Fibroblast of lung (primary cell): ENCODE results near the gene RNASE8. TPM values are rescaled to one million over a fixed set of nuclear protein-coding genes. Genes with fewer than 3 reads are reported as not detected.

Experiments
- DNase-seq, 2 donors: peaks; one replicate each; pipeline versions ENCODE4 v3.0.0 to v3.0.0-alpha.2; 2010; ENCODE audit warnings: low read depth in 2 of 2
- H2AFZ ChIP-seq: 2 replicates; pipeline ENCODE4 v1.5.1; 2012; ENCODE audit warnings: low read length, control low read depth, inconsistent platforms
- H3K27ac ChIP-seq: 2 replicates; pipeline ENCODE4 v1.5.1; 2011; ENCODE audit warnings: low read length, control low read depth; ENCODE audit not compliant: insufficient read depth
- H3K27me3 ChIP-seq: 2 replicates; pipeline ENCODE4 v1.5.1; 2011; ENCODE audit warnings: mild to moderate bottlenecking, low read length; ENCODE audit not compliant: control insufficient read depth, insufficient read depth
- H3K36me3 ChIP-seq: 2 replicates; pipeline ENCODE4 v1.5.1; 2011; ENCODE audit warnings: low read length; ENCODE audit not compliant: control insufficient read depth, insufficient read depth
- H3K4me1 ChIP-seq: 2 replicates; pipeline ENCODE4 v1.5.1; 2011; ENCODE audit warnings: low read length; ENCODE audit not compliant: control insufficient read depth, insufficient read depth; ENCODE audit errors: extremely low read depth
- H3K4me2 ChIP-seq: 2 replicates; pipeline ENCODE4 v1.5.1; 2011; ENCODE audit warnings: low read length, control low read depth; ENCODE audit not compliant: insufficient read depth; ENCODE audit errors: extremely low read depth
- H3K4me3 ChIP-seq, 4 experiments: fragments of 200-600 bp in 1 of 4; sonication (generic) in 1 of 4; replicated peaks in 1 of 4; 2 replicates each; pipeline ENCODE4 v1.5.1; 2011 to 2016; ENCODE audit warnings: low read length in 4 of 4, low read depth in 3 of 4, mild to moderate bottlenecking in 3 of 4, control low read depth in 2 of 4, inconsistent platforms in 1 of 4, mixed read lengths in 1 of 4; ENCODE audit not compliant: insufficient read depth in 1 of 4; ENCODE audit errors: control extremely low read depth in 1 of 4
- H3K79me2 ChIP-seq: 2 replicates; pipeline ENCODE4 v1.5.1; 2012; ENCODE audit warnings: mild to moderate bottlenecking, low read length, inconsistent platforms; ENCODE audit not compliant: control insufficient read depth, insufficient read depth
- H3K9ac ChIP-seq: 2 replicates; pipeline ENCODE4 v1.5.1; 2011; ENCODE audit warnings: mild to moderate bottlenecking, low read length, control low read depth; ENCODE audit not compliant: insufficient read depth
- H3K9me3 ChIP-seq: 2 replicates; pipeline ENCODE4 v1.5.1; 2012; ENCODE audit warnings: low read depth, low read length; ENCODE audit not compliant: control insufficient read depth, insufficient read depth
- H4K20me1 ChIP-seq: 2 replicates; pipeline ENCODE4 v1.5.1; 2011; ENCODE audit warnings: low read length; ENCODE audit not compliant: control insufficient read depth, insufficient read depth; ENCODE audit errors: extremely low read depth
- EZH2 ChIP-seq: IDR thresholded peaks from 2 replicates; pipeline ENCODE4 v1.5.1; 2012; ENCODE audit warnings: low read length, control low read depth, mild to moderate bottlenecking; ENCODE audit errors: missing control alignments
- polyA plus RNA-seq, 2 donors: library from polyadenylated mRNA; depleted of rRNA in 1 of 2; stranded (reverse) in 1 of 2; unstranded in 1 of 2; fragments of >200 nt; gene quantifications; 2 replicates each; pipeline ENCODE4 v1.2.1, GENCODE V29; 2011 to 2012; ENCODE audit warnings: missing spikeins in 1 of 2
- total RNA-seq: library from RNA; depleted of rRNA; stranded (reverse); fragments of >200 nt; gene quantifications from 2 replicates; pipeline ENCODE4 v1.2.1, GENCODE V29; 2014
- TF ChIP-seq, protein P1 (sequence below), 2 donors: IDR thresholded peaks in 1 of 2; conservative IDR thresholded peaks in 1 of 2; 1 replicate in 1 of 2; 2 replicates in 1 of 2; pipeline ENCODE4 v1.5.1; 2011 to 2012; ENCODE audit warnings: low read length in 2 of 2, control low read depth in 1 of 2, inconsistent platforms in 1 of 2, low read depth in 1 of 2, mild to moderate bottlenecking in 1 of 2

Gene RNASE8
- total and polyA plus RNA-seq, 2 donors (not counting 1 experiment from before 2014, with no cell fraction given) = not detected

DNA sequence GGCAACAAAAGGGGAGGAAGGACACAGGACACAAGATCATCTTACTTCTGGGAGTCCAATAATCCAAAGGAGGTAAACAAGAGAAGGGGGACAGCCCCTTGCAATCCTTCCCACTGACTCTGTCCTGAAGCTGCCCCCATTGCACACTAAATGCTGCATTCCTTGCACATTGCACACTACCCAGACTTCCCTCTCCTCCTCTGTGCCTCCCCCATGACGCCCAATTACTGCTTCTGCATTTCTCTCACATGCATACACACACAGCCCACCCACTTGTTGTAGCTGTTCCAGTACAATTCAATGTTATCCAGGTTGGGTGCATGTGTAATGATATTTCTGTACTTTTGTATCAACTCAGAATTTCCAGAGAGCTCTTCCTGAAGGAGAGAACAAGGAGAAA is 38.3 kb upstream of the RNASE8 start:
- no peak overlapping the region for H3K27ac ChIP-seq
- peak in 1 of 2 donors; percentile 18 for DNase-seq
- no peak overlapping the region for H3K4me2 ChIP-seq
- no peaks in the 10 kb centered on the region for H3K79me2 ChIP-seq
- TF ChIP-seq, protein P1, sequence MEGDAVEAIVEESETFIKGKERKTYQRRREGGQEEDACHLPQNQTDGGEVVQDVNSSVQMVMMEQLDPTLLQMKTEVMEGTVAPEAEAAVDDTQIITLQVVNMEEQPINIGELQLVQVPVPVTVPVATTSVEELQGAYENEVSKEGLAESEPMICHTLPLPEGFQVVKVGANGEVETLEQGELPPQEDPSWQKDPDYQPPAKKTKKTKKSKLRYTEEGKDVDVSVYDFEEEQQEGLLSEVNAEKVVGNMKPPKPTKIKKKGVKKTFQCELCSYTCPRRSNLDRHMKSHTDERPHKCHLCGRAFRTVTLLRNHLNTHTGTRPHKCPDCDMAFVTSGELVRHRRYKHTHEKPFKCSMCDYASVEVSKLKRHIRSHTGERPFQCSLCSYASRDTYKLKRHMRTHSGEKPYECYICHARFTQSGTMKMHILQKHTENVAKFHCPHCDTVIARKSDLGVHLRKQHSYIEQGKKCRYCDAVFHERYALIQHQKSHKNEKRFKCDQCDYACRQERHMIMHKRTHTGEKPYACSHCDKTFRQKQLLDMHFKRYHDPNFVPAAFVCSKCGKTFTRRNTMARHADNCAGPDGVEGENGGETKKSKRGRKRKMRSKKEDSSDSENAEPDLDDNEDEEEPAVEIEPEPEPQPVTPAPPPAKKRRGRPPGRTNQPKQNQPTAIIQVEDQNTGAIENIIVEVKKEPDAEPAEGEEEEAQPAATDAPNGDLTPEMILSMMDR (conservative IDR thresholded peaks at IDR 0.05 in 1 of 2, IDR thresholded peaks at IDR 0.05 in 1 of 2; ENCODE audit: low read depth in 1 of 2, low read length in 2 of 2) = no peak
- TF ChIP-seq EZH2 = no peak
- no peaks in the 10 kb centered on the region for H4K20me1 ChIP-seq
- H3K9me3 ChIP-seq = no peaks in the 10 kb centered on the region
- no peak overlapping the region for H3K4me3 ChIP-seq
- peaks cover 38% of the 10 kb centered on the region for H3K27me3 ChIP-seq
- H3K36me3 ChIP-seq = no peaks in the 10 kb centered on the region
- H3K4me1 ChIP-seq = no peaks in the 10 kb centered on the region
- no peak overlapping the region for H2AFZ ChIP-seq
- H3K9ac ChIP-seq = no peak overlapping the region

DNA sequence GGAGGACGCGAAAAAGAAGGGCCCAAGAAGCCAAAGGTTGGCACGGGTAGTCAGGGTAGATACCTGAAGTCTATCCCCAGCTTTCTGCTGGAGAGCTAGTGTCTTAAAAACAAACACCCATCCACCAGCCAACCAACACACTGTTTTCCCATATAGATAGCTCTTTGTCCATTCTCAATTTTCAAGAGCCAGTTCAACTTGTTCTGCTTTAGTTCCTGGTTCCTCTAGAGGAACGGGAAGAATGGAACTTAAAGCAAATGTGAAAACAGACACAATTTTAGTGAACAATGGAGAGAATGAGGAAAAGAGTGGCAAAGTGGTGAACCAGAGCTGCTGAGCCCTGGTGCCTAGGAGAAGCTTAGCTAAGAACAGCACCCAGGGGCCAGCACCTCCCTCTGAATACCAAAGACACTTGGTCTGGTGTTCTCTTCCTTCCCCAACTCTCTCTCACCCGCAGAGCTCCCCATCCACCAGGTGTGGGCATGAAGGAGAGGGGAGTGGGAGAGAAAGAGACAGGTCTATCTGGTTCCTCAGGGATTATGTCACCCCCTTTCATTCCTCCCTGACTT is 36.6 kb upstream of the RNASE8 start:
- peaks cover 48% of the 10 kb centered on the region for H3K27me3 ChIP-seq
- TF ChIP-seq EZH2 = no peak
- TF ChIP-seq, protein P1 (conservative IDR thresholded peaks at IDR 0.05 in 1 of 2, IDR thresholded peaks at IDR 0.05 in 1 of 2; ENCODE audit: low read depth in 1 of 2, low read length in 2 of 2) = no peak

DNA sequence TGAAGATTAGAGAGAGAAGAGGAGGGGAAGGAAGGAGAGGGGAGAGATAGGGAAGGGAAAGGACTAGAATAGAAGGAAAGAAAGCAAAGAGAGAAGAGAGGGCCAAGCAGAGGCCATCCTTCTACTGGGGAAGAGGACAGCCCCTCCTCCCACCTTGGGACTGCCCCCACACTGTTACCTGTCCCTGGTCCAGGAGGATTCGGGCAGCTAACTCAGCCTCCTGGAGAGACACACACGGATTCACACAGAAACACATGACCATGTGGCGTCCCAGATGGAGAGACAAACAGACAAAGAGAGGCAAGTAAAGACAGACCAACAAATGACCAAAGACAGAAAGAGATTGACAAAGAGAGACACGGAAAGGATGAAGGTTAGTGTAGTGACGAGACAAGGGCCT is 34.9 kb upstream of the RNASE8 start:
- TF ChIP-seq, protein P1 (conservative IDR thresholded peaks at IDR 0.05 in 1 of 2, IDR thresholded peaks at IDR 0.05 in 1 of 2; ENCODE audit: low read depth in 1 of 2, low read length in 2 of 2) = no peak
- TF ChIP-seq EZH2 = no peak
- no peak overlapping the region for H3K4me3 ChIP-seq
- H3K4me1 ChIP-seq = no peaks in the 10 kb centered on the region
- H2AFZ ChIP-seq = no peak overlapping the region
- no peak overlapping the region for H3K9ac ChIP-seq
- DNase-seq = no peak
- H3K4me2 ChIP-seq = no peak overlapping the region
- H3K27me3 ChIP-seq = peaks cover 56% of the 10 kb centered on the region
- H3K27ac ChIP-seq = no peak overlapping the region
- no peaks in the 10 kb centered on the region for H4K20me1 ChIP-seq
- H3K36me3 ChIP-seq = no peaks in the 10 kb centered on the region
- no peaks in the 10 kb centered on the region for H3K79me2 ChIP-seq
- H3K9me3 ChIP-seq = no peaks in the 10 kb centered on the region

More for the DNA sequence above, 36.6 kb upstream of the RNASE8 start:
- Histone ChIP-seq H3K9ac (no peak overlapping the region), H3K4me2 (no peak overlapping the region), H3K4me3 (no peak overlapping the region), H3K4me1 (no peaks in the 10 kb centered on the region), H3K36me3 (no peaks in the 10 kb centered on the region), H3K27ac (no peak overlapping the region), H3K9me3 (no peaks in the 10 kb centered on the region), H4K20me1 (no peaks in the 10 kb centered on the region), H2AFZ (no peak overlapping the region), H3K79me2 (no peaks in the 10 kb centered on the region)
- no peak for DNase-seq
